IMR-90 (cell line): Measurements from ENCODE around the gene KIF20B. TPM values are rescaled to one million over a fixed set of nuclear protein-coding genes. Genes with fewer than 3 reads are reported as not detected.

Experiments used
- ATAC-seq: fragments of 200-7000 bp; cut with Tn5 transposase; 2 replicates; pipeline ENCODE4 v1.9.1; 2020; ENCODE audit warnings: low read depth, mild to moderate bottlenecking, moderate library complexity
- BruUV-seq: library from RNA; stranded (reverse); fragments of 400-500 nt; replicated peaks from 2 replicates; lab custom pipeline; 2021; lab: Mats Ljungman, UMichigan
- CTCF ChIA-PET: fragments of 300-600 bp; formaldehyde crosslinking; extraction: SDS; loops from one replicate; lab custom pipeline; 2021; ENCODE audit warnings: antibody characterized with exemption; lab: Yijun Ruan, JAX
- POLR2A ChIA-PET: fragments of 300-600 bp; sonication (Branson Sonifier 250); formaldehyde crosslinking; loops from one replicate; lab custom pipeline; 2022; ENCODE audit warnings: antibody characterized with exemption; ENCODE audit not compliant: unreplicated experiment; lab: Charles Lee
- DNase-seq: peaks from one replicate; pipeline ENCODE4 v3.0.0; 2013
- H2AFZ ChIP-seq: replicated peaks from 2 replicates; pipeline ENCODE3; 2013; ENCODE audit warnings: low read length, mild to moderate bottlenecking; ENCODE audit not compliant: poor library complexity
- H2AK5ac ChIP-seq: 2 replicates; pipeline ENCODE4 v1.6.1; 2013; ENCODE audit warnings: low read depth, low read length, inconsistent platforms
- H2AK9ac ChIP-seq: replicated peaks from 2 replicates; pipeline ENCODE3; 2013; ENCODE audit warnings: mild to moderate bottlenecking, low read depth, low read length, moderate library complexity; ENCODE audit not compliant: poor library complexity
- H2BK120ac ChIP-seq: 2 replicates; pipeline ENCODE4 v1.6.1; 2013; ENCODE audit warnings: low read depth, low read length, inconsistent platforms
- H2BK15ac ChIP-seq: 3 replicates; pipeline ENCODE4 v1.6.1; 2013; ENCODE audit warnings: low read depth, low read length, inconsistent platforms
- H2BK20ac ChIP-seq: 2 replicates; pipeline ENCODE4 v1.6.1; 2013; ENCODE audit warnings: low read depth, mild to moderate bottlenecking, inconsistent platforms, low read length, moderate library complexity
- H2BK5ac ChIP-seq: 2 replicates; pipeline ENCODE4 v1.6.1; 2013; ENCODE audit warnings: mild to moderate bottlenecking, low read depth, low read length, inconsistent platforms; ENCODE audit not compliant: poor library complexity, severe bottlenecking
- H3K14ac ChIP-seq: replicated peaks from 2 replicates; pipeline ENCODE4 v1.6.1; 2013; ENCODE audit warnings: low read depth, low read length, inconsistent platforms
- H3K18ac ChIP-seq: 2 replicates; pipeline ENCODE4 v1.6.1; 2013; ENCODE audit warnings: low read depth, low read length, control low read depth
- H3K23ac ChIP-seq: 2 replicates; pipeline ENCODE4 v1.6.1; 2013; ENCODE audit warnings: low read depth, low read length, inconsistent platforms
- H3K27ac ChIP-seq: 2 replicates; pipeline ENCODE4 v1.5.1; 2013; ENCODE audit warnings: mild to moderate bottlenecking, control low read depth, low read length; ENCODE audit not compliant: insufficient read depth
- H3K27me3 ChIP-seq: 2 replicates; pipeline ENCODE4 v1.6.1; 2013; ENCODE audit warnings: low read length; ENCODE audit not compliant: control insufficient read depth, insufficient read depth
- H3K36me3 ChIP-seq: 2 replicates; pipeline ENCODE4 v1.6.1; 2013; ENCODE audit warnings: low read length, mixed read lengths; ENCODE audit not compliant: control insufficient read depth, insufficient read depth
- H3K4ac ChIP-seq: 2 replicates; pipeline ENCODE4 v1.6.1; 2013; ENCODE audit warnings: low read depth, low read length, inconsistent platforms
- H3K4me1 ChIP-seq: 2 replicates; pipeline ENCODE4 v1.6.1; 2013; ENCODE audit warnings: low read length, mixed read lengths; ENCODE audit not compliant: control insufficient read depth, insufficient read depth
- H3K4me2 ChIP-seq: 2 replicates; pipeline ENCODE4 v1.6.1; 2013; ENCODE audit warnings: low read depth, mild to moderate bottlenecking, control low read depth, low read length, moderate library complexity
- H3K4me3 ChIP-seq: 2 replicates; pipeline ENCODE4 v1.5.1; 2013; ENCODE audit warnings: low read depth, mild to moderate bottlenecking, control low read depth, low read length, moderate library complexity; ENCODE audit not compliant: insufficient read depth
- H3K56ac ChIP-seq: 2 replicates; pipeline ENCODE4 v1.6.1; 2013; ENCODE audit warnings: low read length, inconsistent platforms; ENCODE audit not compliant: insufficient read depth; ENCODE audit errors: extremely low read depth
- H3K79me1 ChIP-seq, 2 experiments: 2 replicates each; pipeline ENCODE4 v1.6.1; 2013; ENCODE audit warnings: low read length in 2 of 2, inconsistent platforms in 1 of 2, low read depth in 1 of 2
- H3K9ac ChIP-seq: 2 replicates; pipeline ENCODE4 v1.6.1; 2013; ENCODE audit warnings: low read depth, low read length, control low read depth
- H3K9me1 ChIP-seq: 2 replicates; pipeline ENCODE4 v1.6.1; 2013; ENCODE audit warnings: low read length, inconsistent platforms; ENCODE audit not compliant: insufficient read depth
- H3K9me3 ChIP-seq: 2 replicates; pipeline ENCODE4 v1.6.1; 2013; ENCODE audit warnings: low read length; ENCODE audit not compliant: control insufficient read depth, insufficient read depth
- H4K20me1 ChIP-seq: 2 replicates; pipeline ENCODE4 v1.6.1; 2013; ENCODE audit warnings: low read length, inconsistent platforms; ENCODE audit not compliant: insufficient read depth
- H4K5ac ChIP-seq: 2 replicates; pipeline ENCODE4 v1.6.1; 2013; ENCODE audit warnings: mild to moderate bottlenecking, low read depth, low read length, control low read depth
- H4K8ac ChIP-seq, 2 experiments: 2 replicates each; pipeline ENCODE4 v1.6.1; 2013; ENCODE audit warnings: low read depth in 2 of 2, low read length in 2 of 2, control low read depth in 1 of 2, inconsistent platforms in 1 of 2
- H4K91ac ChIP-seq: 2 replicates; pipeline ENCODE4 v1.6.1; 2013; ENCODE audit warnings: low read depth, low read length, inconsistent platforms; ENCODE audit not compliant: insufficient read depth
- CHD1 ChIP-seq: IDR thresholded peaks from 2 replicates; pipeline ENCODE4 v1.6.1; 2012; ENCODE audit warnings: low read depth, low read length, improper control_type of control experiment
- CTCF ChIP-seq: conservative IDR thresholded peaks from 2 replicates; pipeline ENCODE4 v1.5.1; 2012; ENCODE audit warnings: mild to moderate bottlenecking, low read depth, low read length, improper control_type of control experiment
- ELK1 ChIP-seq: fragments of 150-350 bp; IDR thresholded peaks from 2 replicates; pipeline ENCODE4 v1.6.1; 2016; ENCODE audit warnings: low read depth, mild to moderate bottlenecking, low read length, moderate library complexity, borderline replicate concordance
- FOS ChIP-seq: fragments of 150-350 bp; IDR thresholded peaks from 2 replicates; pipeline ENCODE4 v1.6.1; 2016; ENCODE audit warnings: low read depth, low read length
- MAFK ChIP-seq: IDR thresholded peaks from 2 replicates; pipeline ENCODE4 v1.6.1; 2012; ENCODE audit warnings: low read depth, low read length, improper control_type of control experiment
- POLR2A ChIP-seq: IDR thresholded peaks from 2 replicates; pipeline ENCODE4 v1.6.1; 2012; ENCODE audit warnings: mild to moderate bottlenecking, low read depth, low read length
- RFX5 ChIP-seq: IDR thresholded peaks from 2 replicates; pipeline ENCODE4 v1.8.0; 2012; ENCODE audit warnings: low read depth, mild to moderate bottlenecking, low read length, moderate library complexity
- WGBS, 2 experiments: methylation state at CpG; one replicate each; pipeline versions ENCODE4 v1.1.5 to v1.1.7; 2013; ENCODE audit warnings: missing lambda C conversion rate in 2 of 2; ENCODE audit not compliant: insufficient read length in 1 of 2; ENCODE audit errors: extremely low coverage in 2 of 2; 5-methylcytosine and 5-hydroxymethylcytosine counted together
- dilution Hi-C: fragments of 300-500 bp; cut with HindIII; formaldehyde crosslinking; loops from one replicate; pipeline ENCODE4 v1.14.3; 2018; ENCODE audit warnings: low sequenced_read_pairs; ENCODE audit not compliant: unreplicated experiment
- in situ Hi-C: fragments of 300-500 bp; cut with MboI; formaldehyde crosslinking; loops from 3 replicates; pipeline ENCODE4 v1.14.3; 2019; ENCODE audit warnings: low sequenced_read_pairs, inconsistent platforms, mixed read lengths
- intact Hi-C: fragments of 100-400 bp; cut with micrococcal nuclease; formaldehyde crosslinking; loops from 2 replicates; pipeline ENCODE4 v1.10.0; 2022
- polyA plus RNA-seq, 3 experiments: library from polyadenylated mRNA; depleted of rRNA; stranded (reverse); fragments of >200 nt; gene quantifications; 2 replicates each; pipeline ENCODE4 v1.2.3, GENCODE V29; 2012; ENCODE audit warnings: low replicate concordance in 1 of 3
- total RNA-seq: library from RNA; depleted of rRNA; stranded (reverse); fragments of >200 nt; gene quantifications from 2 replicates; pipeline ENCODE4 v1.2.3, GENCODE V29; 2012

Gene KIF20B
- total and polyA plus RNA-seq, 2 of the 4 experiments (the other 2 are of a cell fraction) = 3.1 to 23.5 TPM

GRCh38 chr10:89657302-89657701, 44.1 kb upstream of the KIF20B start:
- Histone ChIP-seq H3K18ac (no peak overlapping the region), H3K23ac (no peak overlapping the region), H4K91ac (no peak overlapping the region), H3K4me3 (no peak overlapping the region), H2BK120ac (no peak overlapping the region), H3K4me1 (peaks cover 6% of the 10 kb centered on the region), H4K20me1 (no peaks in the 10 kb centered on the region), H3K4me2 (no peak overlapping the region), H2BK5ac (no peak overlapping the region), H3K27me3 (no peaks in the 10 kb centered on the region), H3K4ac (no peak overlapping the region), H3K56ac (no peak overlapping the region), H3K9me3 (no peaks in the 10 kb centered on the region), H2BK15ac (no peak overlapping the region), H3K79me1 (no peaks in the 10 kb centered on the region), H2AFZ (no peak overlapping the region), H4K8ac (no peak overlapping the region), H3K14ac (no peak overlapping the region), H3K9me1 (peaks cover 3% of the 10 kb centered on the region; the same call in 1 of the 2 replicates), H2BK20ac (no peak overlapping the region), H2AK5ac (no peak overlapping the region), H4K5ac (no peak overlapping the region), H3K9ac (no peak overlapping the region), H3K36me3 (no peaks in the 10 kb centered on the region), H2AK9ac (no peak overlapping the region), H3K27ac (no peak overlapping the region)
- no peak for TF ChIP-seq ELK1
- no peak for TF ChIP-seq RFX5
- no peak for TF ChIP-seq MAFK
- no peak for TF ChIP-seq CTCF
- no peak for TF ChIP-seq FOS
- no peak for TF ChIP-seq CHD1
- TF ChIP-seq POLR2A = no peak
- no TSS peak for BruUV-seq
- no CpG with 5 or more reads among the region's 1 CpG for WGBS, 2 experiments
- DNase-seq (no peak), ATAC-seq (no peak)
- CTCF ChIA-PET = no interaction called here
- in situ Hi-C loops = no loop called here
- intact Hi-C loops = loop anchor here (5.0 kb wide), 1 partner anchor 45 kb away; the partner anchor contains the start of gene KIF20B
- dilution Hi-C loops = no loop called here
- POLR2A ChIA-PET = no interaction called here
